Smooth muscle cell (in vitro differentiated cells): ENCODE measurements around the gene ZNF292. TPM values are rescaled to one million over a fixed set of nuclear protein-coding genes. Genes with fewer than 3 reads are reported as not detected.

Experiments
- DNase-seq: peaks from one replicate; lab custom pipeline; 2025; ENCODE audit not compliant: unreplicated experiment; lab: John Stamatoyannopoulos, UW
- H2AFZ ChIP-seq: fragments of 200-600 bp; sonication (generic); 2 replicates; pipeline ENCODE4 v1.6.0; 2016; ENCODE audit warnings: antibody characterized with exemption, low read depth, mild to moderate bottlenecking
- H3F3A ChIP-seq: fragments of 200-600 bp; sonication (generic); 2 replicates; pipeline ENCODE4 v1.6.0; 2017; ENCODE audit warnings: antibody characterized with exemption, low read depth
- H3K27ac ChIP-seq: fragments of 200-600 bp; sonication (generic); 2 replicates; pipeline ENCODE4 v1.5.1; 2016; ENCODE audit warnings: low read depth, mild to moderate bottlenecking
- H3K27me3 ChIP-seq: fragments of 200-600 bp; sonication (generic); 2 replicates; pipeline ENCODE4 v1.6.1; 2016; ENCODE audit warnings: low read depth, mild to moderate bottlenecking
- H3K36me3 ChIP-seq: fragments of 200-600 bp; sonication (generic); 2 replicates; pipeline ENCODE4 v1.5.1; 2016; ENCODE audit warnings: low read depth
- H3K4me1 ChIP-seq: fragments of 200-600 bp; sonication (generic); 2 replicates; pipeline ENCODE4 v1.5.1; 2016; ENCODE audit warnings: low read depth
- H3K4me2 ChIP-seq: fragments of 200-600 bp; sonication (generic); 2 replicates; pipeline ENCODE4 v1.6.0; 2016; ENCODE audit warnings: mild to moderate bottlenecking
- H3K4me3 ChIP-seq: fragments of 200-600 bp; sonication (generic); 2 replicates; pipeline ENCODE4 v1.5.1; 2016; ENCODE audit warnings: mild to moderate bottlenecking
- H3K79me2 ChIP-seq: fragments of 200-600 bp; sonication (generic); 2 replicates; pipeline ENCODE4 v1.6.0; 2016; ENCODE audit warnings: low read depth, mild to moderate bottlenecking
- H3K9ac ChIP-seq: fragments of 200-600 bp; sonication (generic); 2 replicates; pipeline ENCODE4 v1.6.0; 2016; ENCODE audit warnings: low read depth
- H3K9me3 ChIP-seq: fragments of 200-600 bp; sonication (generic); replicated peaks from 2 replicates; pipeline ENCODE4 v1.5.1; 2016; ENCODE audit warnings: low read depth
- H4K20me1 ChIP-seq: fragments of 200-600 bp; sonication (generic); 2 replicates; pipeline ENCODE4 v1.6.0; 2016; ENCODE audit warnings: low read depth
- CTCF ChIP-seq: fragments of 200-600 bp; sonication (generic); IDR thresholded peaks from 2 replicates; pipeline ENCODE4 v1.5.1; 2017; ENCODE audit warnings: borderline replicate concordance, mild to moderate bottlenecking, antibody characterized with exemption; ENCODE audit not compliant: insufficient read depth, poor library complexity, severe bottlenecking
- WGBS: methylation state at CpG from one replicate; pipeline ENCODE4 v1.1.7; 2016; ENCODE audit warnings: low lambda C conversion rate; 5-methylcytosine and 5-hydroxymethylcytosine counted together
- polyA plus RNA-seq: library from polyadenylated mRNA; unstranded; fragments of >200 nt; fragmentation: Nextera tagmentation; extraction: Ambion mirVana; gene quantifications from 2 replicates; pipeline ENCODE4 v1.2.1, GENCODE V29; 2016
- total RNA-seq: library from RNA; depleted of rRNA; stranded (reverse); fragments of >200 nt; gene quantifications from 2 replicates; pipeline ENCODE4 v1.2.3, GENCODE V29; 2014

ZNF292 gene
- total and polyA plus RNA-seq, 2 experiments from 2014 or later, result 29.4 to 50.3 TPM

- WGBS, result 83% methylated on average over 4 of the region's 4 CpGs
- H3K27me3 ChIP-seq, result no peaks in the 10 kb centered on the region
- no peak for DNase-seq
- no peak overlapping the region for H3K4me3 ChIP-seq
- TF ChIP-seq CTCF, result no peak
- no peak overlapping the region for H3K4me2 ChIP-seq
- no peak overlapping the region for H2AFZ ChIP-seq
- peaks cover 3% of the 10 kb centered on the region for H3K36me3 ChIP-seq
- H3K4me1 ChIP-seq, result no peaks in the 10 kb centered on the region
- no peaks in the 10 kb centered on the region for H3K9me3 ChIP-seq
- no peak overlapping the region for H3K9ac ChIP-seq
- H4K20me1 ChIP-seq, result peaks cover 100% of the 10 kb centered on the region
- H3K79me2 ChIP-seq, result peaks cover 99% of the 10 kb centered on the region
- no peaks in the 10 kb centered on the region for H3F3A ChIP-seq
- H3K27ac ChIP-seq, result no peak overlapping the region
Measured at GRCh38 chr6:87203448-87204023, 48.2 kb downstream of the ZNF292 start.

GRCh38 chr6:87209812-87210211 is 54.4 kb downstream of the ZNF292 start:
- no peak for TF ChIP-seq CTCF
- Histone ChIP-seq H3K27me3 (no peaks in the 10 kb centered on the region), H3K27ac (no peak overlapping the region), H3K4me3 (no peak overlapping the region), H3K36me3 (no peaks in the 10 kb centered on the region), H3K79me2 (peaks cover 99% of the 10 kb centered on the region), H4K20me1 (peaks cover 100% of the 10 kb centered on the region), H3K4me2 (no peak overlapping the region), H2AFZ (no peak overlapping the region), H3K9ac (no peak overlapping the region), H3F3A (peaks cover 3% of the 10 kb centered on the region), H3K9me3 (no peaks in the 10 kb centered on the region), H3K4me1 (peaks cover 13% of the 10 kb centered on the region)
- DNase-seq, result no peak
- 75% methylated on average over 3 of the region's 3 CpGs for WGBS

GRCh38 chr6:87210979-87211378 is 55.6 kb downstream of the ZNF292 start:
- H3K4me1 ChIP-seq, result peaks cover 13% of the 10 kb centered on the region
- H3K27me3 ChIP-seq, result no peaks in the 10 kb centered on the region
- no peak overlapping the region for H3K4me3 ChIP-seq
- H3K4me2 ChIP-seq, result no peak overlapping the region
- no peak overlapping the region for H2AFZ ChIP-seq
- no peak overlapping the region for H3K9ac ChIP-seq
- no peaks in the 10 kb centered on the region for H3K36me3 ChIP-seq
- H3F3A ChIP-seq, result peaks cover 3% of the 10 kb centered on the region
- H4K20me1 ChIP-seq, result peaks cover 100% of the 10 kb centered on the region
- H3K79me2 ChIP-seq, result peaks cover 99% of the 10 kb centered on the region
- DNase-seq, result no peak
- H3K9me3 ChIP-seq, result no peaks in the 10 kb centered on the region
- TF ChIP-seq CTCF, result no peak
- no peak overlapping the region for H3K27ac ChIP-seq
- WGBS, result 44% methylated on average over 1 of the region's 1 CpG

- Histone ChIP-seq H3K4me3 (no peak overlapping the region), H2AFZ (no peak overlapping the region), H3K4me2 (no peak overlapping the region), H3K4me1 (peaks cover 13% of the 10 kb centered on the region), H3F3A (peaks cover 3% of the 10 kb centered on the region), H3K9me3 (no peaks in the 10 kb centered on the region), H3K27ac (peak overlapping the region; percentile 24), H3K27me3 (no peaks in the 10 kb centered on the region), H3K36me3 (peaks cover 11% of the 10 kb centered on the region), H3K79me2 (peaks cover 92% of the 10 kb centered on the region), H4K20me1 (peaks cover 100% of the 10 kb centered on the region), H3K9ac (no peak overlapping the region)
- no peak for DNase-seq
- no peak for TF ChIP-seq CTCF
Measured at GRCh38 chr6:87212596-87212995, 57.2 kb downstream of the ZNF292 start.
